Calu3 (cell line): ENCODE data around the gene CALML3. TPM values are rescaled to one million over a fixed set of nuclear protein-coding genes. Genes with fewer than 3 reads are reported as not detected.
"Not testable (repeated sequence)": the region's sequence is repeated elsewhere in the genome, so short reads cannot be mapped to it uniquely, and the experiment has no call there.

Experiments used
- Bru-seq: library from RNA; stranded (reverse); fragments of 400-500 nt; gene quantifications from one replicate; lab custom pipeline; 2021; lab: Mats Ljungman, UMichigan
- BruChase-seq, 2 experiments: library from RNA; stranded (reverse); fragments of 400-500 nt; gene quantifications; one replicate each; lab custom pipeline; 2021; lab: Mats Ljungman, UMichigan
- BruUV-seq: library from RNA; stranded (reverse); fragments of 400-500 nt; replicated peaks from 2 replicates; lab custom pipeline; 2021; lab: Mats Ljungman, UMichigan
- CTCF ChIA-PET: fragments of 300-600 bp; sonication (Branson Sonifier 250); formaldehyde crosslinking; loops from one replicate; lab custom pipeline; 2022; ENCODE audit warnings: antibody characterized with exemption; lab: Charles Lee
- DNase-seq: peaks from one replicate; pipeline ENCODE4 v3.0.0; 2022
- H3K27ac Mint-ChIP-seq: one replicate; pipeline ENCODE4 v1.8.0; 2022; ENCODE audit warnings: mixed read lengths; ENCODE audit not compliant: unreplicated experiment
- H3K27me3 Mint-ChIP-seq: one replicate; pipeline ENCODE4 v1.8.0; 2022; ENCODE audit warnings: mixed read lengths; ENCODE audit not compliant: unreplicated experiment
- H3K36me3 Mint-ChIP-seq: one replicate; pipeline ENCODE4 v1.8.0; 2022; ENCODE audit warnings: mild to moderate bottlenecking, moderate library complexity, mixed read lengths; ENCODE audit not compliant: insufficient read depth, unreplicated experiment
- H3K4me1 Mint-ChIP-seq: one replicate; pipeline ENCODE4 v1.8.0; 2022; ENCODE audit warnings: mild to moderate bottlenecking, low read depth, mixed read lengths; ENCODE audit not compliant: unreplicated experiment
- H3K4me3 Mint-ChIP-seq: one replicate; pipeline ENCODE4 v1.8.0; 2022; ENCODE audit warnings: mild to moderate bottlenecking, low read depth, moderate library complexity, mixed read lengths; ENCODE audit not compliant: unreplicated experiment
- H3K9me3 Mint-ChIP-seq: one replicate; pipeline ENCODE4 v1.8.0; 2022; ENCODE audit warnings: low read depth, mixed read lengths; ENCODE audit not compliant: unreplicated experiment
- CTCF ChIP-seq: fragments of 200-600 bp; IDR thresholded peaks from one replicate; pipeline ENCODE4 v1.8.0; 2022; ENCODE audit warnings: antibody characterized with exemption; ENCODE audit not compliant: unreplicated experiment
- intact Hi-C: fragments of 100-400 bp; cut with micrococcal nuclease; formaldehyde crosslinking; loops from one replicate; pipeline ENCODE4 v1.10.0; 2022; ENCODE audit not compliant: unreplicated experiment
- long read RNA-seq: library from polyadenylated mRNA; stranded (forward); transcript quantifications from one replicate; pipeline ENCODE4 v2.0.0, GENCODE V29; 2022
- total RNA-seq: library from RNA; stranded (reverse); gene quantifications from 2 replicates; pipeline ENCODE4 v1.2.3, GENCODE V29; 2022

CALML3 gene
- total RNA-seq (not detected in 2 replicates), Bru-seq, nascent RNA (not detected), BruChase-seq, experiment 1, labeled RNA remaining after a 6-hour chase (not detected), BruChase-seq, experiment 2, labeled RNA remaining after a 2-hour chase (not detected)
- long read RNA-seq: 0 reads

GRCh38 chr10:5524641-5525560 is at the start of gene CALML3:
TSS of gene CALML3 (plus strand) at chr10:5524961. CDS start at chr10:5525086, 125 bp downstream.
- H3K27ac Mint-ChIP-seq: no peak within 1 kb of the TSS
- no peaks in the 10 kb centered on the region for H3K27me3 Mint-ChIP-seq
- H3K4me3 Mint-ChIP-seq: no peak within 1 kb of the TSS
- no peaks in the 10 kb centered on the region for H3K4me1 Mint-ChIP-seq
- TF ChIP-seq CTCF: no peak
- DNase-seq: no peak
- intact Hi-C loops: no loop called here
- no peaks in the 10 kb centered on the region for H3K36me3 Mint-ChIP-seq
- CTCF ChIA-PET: interaction anchor here (1.2 kb wide), 1 partner anchor 11 kb away, joined by 5 read pairs; no protein-coding TSS in a partner anchor
- H3K9me3 Mint-ChIP-seq: no peaks in the 10 kb centered on the region
- BruUV-seq: no TSS peak

GRCh38 chr10:5475088-5475487 is 49.7 kb upstream of the CALML3 start:
- DNase-seq, H3K27me3 Mint-ChIP-seq, CTCF ChIA-PET, intact Hi-C loops, H3K4me3 Mint-ChIP-seq, H3K27ac Mint-ChIP-seq, H3K4me1 Mint-ChIP-seq, H3K9me3 Mint-ChIP-seq, H3K36me3 Mint-ChIP-seq, BruUV-seq: not testable (repeated sequence)

- H3K27ac Mint-ChIP-seq, H3K4me3 Mint-ChIP-seq, CTCF ChIA-PET: not testable (repeated sequence)
Measured at GRCh38 chr10:5475974-5476807, 48.6 kb upstream of the CALML3 start.

GRCh38 chr10:5476918-5477525 is 47.7 kb upstream of the CALML3 start:
- no peak overlapping the region for H3K4me3 Mint-ChIP-seq
- no peaks in the 10 kb centered on the region for H3K36me3 Mint-ChIP-seq
- no peaks in the 10 kb centered on the region for H3K27me3 Mint-ChIP-seq
- no peaks in the 10 kb centered on the region for H3K4me1 Mint-ChIP-seq
- no peak overlapping the region for H3K27ac Mint-ChIP-seq
- no peak for DNase-seq
- no peaks in the 10 kb centered on the region for H3K9me3 Mint-ChIP-seq
- no peak for TF ChIP-seq CTCF
- intact Hi-C loops: no loop called here
- no TSS peak for BruUV-seq
- CTCF ChIA-PET: no interaction called here

More at GRCh38 chr10:5475974-5476807, 48.6 kb upstream of the CALML3 start:
- intact Hi-C loops, BruUV-seq, H3K9me3 Mint-ChIP-seq, H3K36me3 Mint-ChIP-seq, H3K4me1 Mint-ChIP-seq, DNase-seq, H3K27me3 Mint-ChIP-seq: not testable (repeated sequence)
